Kidney glomerular epithelial cell (primary cell): ENCODE results near the gene FAM89B.
A peak's percentile ranks its signal among the peaks of the same experiment; 100 is the strongest.

ENCODE experiments used
- DNase-seq: peaks from one replicate; lab custom pipeline; 2025; lab: John Stamatoyannopoulos, UW

Gene FAM89B

GRCh38 chr11:65610404-65610803 lies 38.1 kb downstream of the FAM89B start:
- no peak for DNase-seq

GRCh38 chr11:65611028-65611757 lies 38.9 kb downstream of the FAM89B start:
- DNase-seq = no peak

GRCh38 chr11:65611758-65612603 lies 39.6 kb downstream of the FAM89B start:
- DNase-seq = no peak

GRCh38 chr11:65612691-65613090 lies 40.4 kb downstream of the FAM89B start:
- DNase-seq = no peak

- no peak for DNase-seq
These were observed 41.0 kb downstream of the FAM89B start for GRCh38 chr11:65613091-65613928.

- DNase-seq = peak; percentile 100
These were observed 43.1 kb downstream of the FAM89B start, which contains the start of gene PCNX3 for GRCh38 chr11:65615229-65615949. Gene PCNX3, plus strand, starts transcription at chr11:65615776. Its CDS starts 536 bp downstream, at chr11:65616312.

- DNase-seq = no peak
These were observed 43.7 kb downstream of the FAM89B start for GRCh38 chr11:65615950-65616574.

- no peak for DNase-seq
These were observed 44.2 kb downstream of the FAM89B start for GRCh38 chr11:65616575-65617001.

GRCh38 chr11:65617136-65617850 lies 45.0 kb downstream of the FAM89B start:
- no peak for DNase-seq

GRCh38 chr11:65617990-65618751 lies 45.8 kb downstream of the FAM89B start:
- no peak for DNase-seq

- no peak for DNase-seq
These were observed 46.4 kb downstream of the FAM89B start for GRCh38 chr11:65618763-65619162.

GRCh38 chr11:65619281-65619928 lies 47.1 kb downstream of the FAM89B start:
- no peak for DNase-seq

- DNase-seq = no peak
These were observed 48.3 kb downstream of the FAM89B start for GRCh38 chr11:65620666-65621065.

GRCh38 chr11:65621460-65621859 lies 49.1 kb downstream of the FAM89B start:
- DNase-seq = no peak

GRCh38 chr11:65622011-65622410 lies 49.7 kb downstream of the FAM89B start:
- DNase-seq = no peak

- no peak for DNase-seq
These were observed 50.8 kb downstream of the FAM89B start for GRCh38 chr11:65623177-65623576.
